ENCODE data around the gene STAT5B.

GRCh38 chr17:42202159-42202558, 74.0 kb downstream of the STAT5B start:
- TF ChIP-seq POLR2A (IDR thresholded peaks at IDR 0.05; ENCODE audit: borderline replicate concordance, extremely low read depth, insufficient read depth, insufficient read length) (no peak), EGR1 (IDR thresholded peaks at IDR 0.05; ENCODE audit: low read depth) (no peak), SIN3A (IDR thresholded peaks at IDR 0.05; ENCODE audit: low read depth) (no peak), CEBPB (IDR thresholded peaks at IDR 0.05; ENCODE audit: low read depth) (no peak), EZH2 (IDR thresholded peaks at IDR 0.05) (no peak), JUND (IDR thresholded peaks at IDR 0.05) (no peak)
- TF ChIP-seq, protein P1, sequence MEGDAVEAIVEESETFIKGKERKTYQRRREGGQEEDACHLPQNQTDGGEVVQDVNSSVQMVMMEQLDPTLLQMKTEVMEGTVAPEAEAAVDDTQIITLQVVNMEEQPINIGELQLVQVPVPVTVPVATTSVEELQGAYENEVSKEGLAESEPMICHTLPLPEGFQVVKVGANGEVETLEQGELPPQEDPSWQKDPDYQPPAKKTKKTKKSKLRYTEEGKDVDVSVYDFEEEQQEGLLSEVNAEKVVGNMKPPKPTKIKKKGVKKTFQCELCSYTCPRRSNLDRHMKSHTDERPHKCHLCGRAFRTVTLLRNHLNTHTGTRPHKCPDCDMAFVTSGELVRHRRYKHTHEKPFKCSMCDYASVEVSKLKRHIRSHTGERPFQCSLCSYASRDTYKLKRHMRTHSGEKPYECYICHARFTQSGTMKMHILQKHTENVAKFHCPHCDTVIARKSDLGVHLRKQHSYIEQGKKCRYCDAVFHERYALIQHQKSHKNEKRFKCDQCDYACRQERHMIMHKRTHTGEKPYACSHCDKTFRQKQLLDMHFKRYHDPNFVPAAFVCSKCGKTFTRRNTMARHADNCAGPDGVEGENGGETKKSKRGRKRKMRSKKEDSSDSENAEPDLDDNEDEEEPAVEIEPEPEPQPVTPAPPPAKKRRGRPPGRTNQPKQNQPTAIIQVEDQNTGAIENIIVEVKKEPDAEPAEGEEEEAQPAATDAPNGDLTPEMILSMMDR (IDR thresholded peaks at IDR 0.05 in 2 of 3, conservative IDR thresholded peaks at IDR 0.05 in 1 of 3; ENCODE audit: borderline replicate concordance in 1 of 3, insufficient read depth in 1 of 3, low read depth in 2 of 3, low read length in 2 of 3), result no peak

Data from HCT116 (cell line).